ENCODE results near the gene MMP15.

MMP15 gene

DNA sequence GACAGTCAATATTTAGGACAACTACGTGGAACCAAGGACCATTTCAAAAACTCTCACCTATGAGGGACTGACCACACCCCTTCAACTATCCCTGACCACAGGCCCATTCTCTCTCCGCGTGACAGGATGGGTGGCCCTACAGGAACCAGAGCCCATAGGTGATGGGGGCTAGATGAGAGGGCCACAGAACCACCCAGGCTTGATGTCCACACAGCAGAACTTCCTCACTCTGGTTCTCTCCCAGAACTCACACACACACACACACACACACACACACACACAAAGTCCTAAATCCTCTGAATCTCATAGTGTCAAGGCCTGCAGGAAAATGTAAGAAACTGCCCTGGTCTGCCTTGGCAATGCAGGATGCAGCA, 26.6 kb upstream of the MMP15 start:
- peak overlapping the region in 1 of 2 experiments; percentile 98; a peak in 2 of 4 replicates for H3K4me3 ChIP-seq (ENCODE audit: low read depth in 1 of 2, low read length in 2 of 2)
- no peaks in the 10 kb centered on the region for H3K9me3 ChIP-seq (ENCODE audit: insufficient read depth, low read length, severe bottlenecking)
- peaks cover 22% of the 10 kb centered on the region for H3K79me2 ChIP-seq (ENCODE audit: insufficient read depth, low read length)
- peak overlapping the region; percentile 100 for H3K4me2 ChIP-seq (ENCODE audit: insufficient read depth, low read length)
- H3K36me3 ChIP-seq (ENCODE audit: insufficient read depth, low read length): peaks cover 57% of the 10 kb centered on the region
- ATAC-seq (ENCODE audit: insufficient read depth, low read depth) (no peak), DNase-seq (no peak)
- peaks cover 26% of the 10 kb centered on the region for H4K20me1 ChIP-seq (ENCODE audit: insufficient read depth, low read length)
- H3K27me3 ChIP-seq (ENCODE audit: insufficient read depth, low read length, poor library complexity): no peaks in the 10 kb centered on the region
- H3K9ac ChIP-seq (ENCODE audit: low read depth, low read length): peak overlapping the region; percentile 72
- no peak for TF ChIP-seq EZH2 (IDR thresholded peaks at IDR 0.05; ENCODE audit: borderline replicate concordance, low read depth, low read length, severe bottlenecking)
- TF ChIP-seq, protein P1, sequence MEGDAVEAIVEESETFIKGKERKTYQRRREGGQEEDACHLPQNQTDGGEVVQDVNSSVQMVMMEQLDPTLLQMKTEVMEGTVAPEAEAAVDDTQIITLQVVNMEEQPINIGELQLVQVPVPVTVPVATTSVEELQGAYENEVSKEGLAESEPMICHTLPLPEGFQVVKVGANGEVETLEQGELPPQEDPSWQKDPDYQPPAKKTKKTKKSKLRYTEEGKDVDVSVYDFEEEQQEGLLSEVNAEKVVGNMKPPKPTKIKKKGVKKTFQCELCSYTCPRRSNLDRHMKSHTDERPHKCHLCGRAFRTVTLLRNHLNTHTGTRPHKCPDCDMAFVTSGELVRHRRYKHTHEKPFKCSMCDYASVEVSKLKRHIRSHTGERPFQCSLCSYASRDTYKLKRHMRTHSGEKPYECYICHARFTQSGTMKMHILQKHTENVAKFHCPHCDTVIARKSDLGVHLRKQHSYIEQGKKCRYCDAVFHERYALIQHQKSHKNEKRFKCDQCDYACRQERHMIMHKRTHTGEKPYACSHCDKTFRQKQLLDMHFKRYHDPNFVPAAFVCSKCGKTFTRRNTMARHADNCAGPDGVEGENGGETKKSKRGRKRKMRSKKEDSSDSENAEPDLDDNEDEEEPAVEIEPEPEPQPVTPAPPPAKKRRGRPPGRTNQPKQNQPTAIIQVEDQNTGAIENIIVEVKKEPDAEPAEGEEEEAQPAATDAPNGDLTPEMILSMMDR (IDR thresholded peaks at IDR 0.05; ENCODE audit: borderline replicate concordance, extremely low read depth, low read length, poor library complexity, severe bottlenecking): no peak
- H3K27ac ChIP-seq (ENCODE audit: low read length): no peak overlapping the region
- peaks cover 34% of the 10 kb centered on the region for H3K4me1 ChIP-seq (ENCODE audit: insufficient read depth, low read length)
- H2AFZ ChIP-seq (ENCODE audit: low read depth, low read length): no peak overlapping the region

DNA sequence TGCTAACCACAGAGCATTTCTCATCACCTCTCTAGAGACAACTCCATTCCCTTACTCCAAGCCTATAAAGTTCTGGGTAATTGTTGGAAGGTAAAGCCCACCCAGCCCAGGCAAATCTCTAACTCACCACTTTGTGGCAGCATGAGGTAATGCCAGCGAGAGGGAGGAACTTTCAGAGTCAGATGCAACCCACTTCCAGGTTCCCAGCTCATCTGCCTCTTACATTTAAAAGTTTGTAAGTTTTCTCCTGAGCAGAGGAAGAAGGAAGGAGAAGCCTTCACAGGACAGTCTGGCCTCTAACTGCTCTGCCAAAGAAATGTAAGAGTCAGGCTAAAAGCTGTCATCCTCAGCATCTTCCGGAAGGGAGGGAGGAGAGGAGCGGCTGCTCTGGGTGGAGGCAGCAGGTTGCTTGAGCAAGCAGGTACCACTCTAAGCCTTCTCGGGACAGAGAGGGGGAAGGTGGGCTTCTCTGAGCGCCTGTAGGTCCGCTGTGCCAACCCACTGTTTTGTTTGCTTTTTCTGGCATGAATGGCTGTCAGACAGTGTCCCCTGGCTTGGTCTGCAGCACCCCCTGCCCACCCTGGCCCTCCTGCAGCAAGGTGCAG, 26.1 kb upstream of the MMP15 start:
- peaks cover 57% of the 10 kb centered on the region for H3K36me3 ChIP-seq (ENCODE audit: insufficient read depth, low read length)
- DNase-seq: peak; percentile 49

DNA sequence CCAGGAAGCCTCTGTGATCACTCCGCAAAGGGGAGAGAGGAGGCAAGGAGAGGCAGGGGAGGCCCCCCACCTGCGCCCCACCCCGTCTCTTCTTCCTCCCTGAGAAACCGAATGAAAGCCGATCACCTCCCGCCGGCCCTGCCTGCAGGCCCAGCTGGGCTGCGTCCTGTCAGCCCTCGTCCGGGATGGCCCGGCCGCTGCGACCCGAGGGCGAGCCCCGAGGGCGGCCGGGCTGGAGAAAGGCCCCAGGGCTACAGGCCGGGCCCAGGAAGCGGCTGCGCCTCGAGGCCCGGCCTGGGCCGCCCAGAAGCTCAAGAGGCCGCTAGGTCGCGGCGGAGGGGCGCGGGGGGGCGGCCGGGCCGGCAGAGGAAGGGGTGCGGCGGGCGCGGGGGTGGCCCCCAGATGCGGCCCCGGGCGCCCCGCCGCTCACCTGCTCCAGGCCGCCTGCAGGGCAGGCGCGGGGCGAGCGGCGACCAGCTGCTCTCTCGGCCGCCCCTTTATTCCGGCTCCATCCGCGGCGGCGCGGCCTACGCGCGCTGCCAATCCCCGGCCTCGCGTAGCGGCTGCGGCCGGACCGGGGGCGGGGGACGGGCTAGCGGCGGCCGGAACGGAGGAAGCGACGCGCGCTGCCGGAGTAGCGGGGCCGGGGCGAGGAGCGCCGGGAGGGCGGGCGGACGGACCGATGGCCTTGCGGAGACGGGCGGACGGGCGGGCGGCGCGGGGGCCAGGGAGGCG, 25.4 kb upstream of the MMP15 start, which contains the start of gene ZNF319:
ZNF319 (minus strand) TSS at position 702 of the 735 bp plus-strand sequence. CDS start 2,407 bp downstream, outside the sequence.
- Histone ChIP-seq H4K20me1 (ENCODE audit: insufficient read depth, low read length) (peaks cover 18% of the 10 kb centered on the region; the same call in 1 of the 2 replicates), H3K4me1 (ENCODE audit: insufficient read depth, low read length) (peaks cover 34% of the 10 kb centered on the region), H2AFZ (ENCODE audit: low read depth, low read length) (peak within 1 kb of the TSS; percentile 94), H3K4me2 (ENCODE audit: insufficient read depth, low read length) (peak within 1 kb of the TSS; percentile 100), H3K4me3 (ENCODE audit: low read depth in 1 of 2, low read length in 2 of 2) (peak within 1 kb of the TSS; percentile 85 to 98), H3K27ac (ENCODE audit: low read length) (peak within 1 kb of the TSS; percentile 86), H3K79me2 (ENCODE audit: insufficient read depth, low read length) (peaks cover 22% of the 10 kb centered on the region), H3K27me3 (ENCODE audit: insufficient read depth, low read length, poor library complexity) (no peaks in the 10 kb centered on the region), H3K36me3 (ENCODE audit: insufficient read depth, low read length) (peaks cover 56% of the 10 kb centered on the region), H3K9ac (ENCODE audit: low read depth, low read length) (peak within 1 kb of the TSS; percentile 72), H3K9me3 (ENCODE audit: insufficient read depth, low read length, severe bottlenecking) (no peaks in the 10 kb centered on the region)
- TF ChIP-seq, protein P1 (IDR thresholded peaks at IDR 0.05; ENCODE audit: borderline replicate concordance, extremely low read depth, low read length, poor library complexity, severe bottlenecking): no peak
- no peak for TF ChIP-seq EZH2 (IDR thresholded peaks at IDR 0.05; ENCODE audit: borderline replicate concordance, low read depth, low read length, severe bottlenecking)
- DNase-seq (peak; percentile 29), ATAC-seq (ENCODE audit: insufficient read depth, low read depth) (no peak)

More for the DNA sequence above, 26.1 kb upstream of the MMP15 start:
- Histone ChIP-seq H3K9me3 (ENCODE audit: insufficient read depth, low read length, severe bottlenecking) (no peaks in the 10 kb centered on the region), H3K27me3 (ENCODE audit: insufficient read depth, low read length, poor library complexity) (no peaks in the 10 kb centered on the region), H3K9ac (ENCODE audit: low read depth, low read length) (peak overlapping the region; percentile 72), H3K27ac (ENCODE audit: low read length) (peak overlapping the region; percentile 43; the same call in 1 of the 2 replicates), H3K4me3 (ENCODE audit: low read depth in 1 of 2, low read length in 2 of 2) (peak overlapping the region; percentile 33 to 98; a peak in 3 of 4 replicates), H3K4me1 (ENCODE audit: insufficient read depth, low read length) (peaks cover 34% of the 10 kb centered on the region), H3K4me2 (ENCODE audit: insufficient read depth, low read length) (peak overlapping the region; percentile 100), H2AFZ (ENCODE audit: low read depth, low read length) (peak overlapping the region; percentile 73), H3K79me2 (ENCODE audit: insufficient read depth, low read length) (peaks cover 22% of the 10 kb centered on the region), H4K20me1 (ENCODE audit: insufficient read depth, low read length) (peaks cover 21% of the 10 kb centered on the region; the same call in 1 of the 2 replicates)
- no peak for TF ChIP-seq EZH2 (IDR thresholded peaks at IDR 0.05; ENCODE audit: borderline replicate concordance, low read depth, low read length, severe bottlenecking)
- TF ChIP-seq, protein P1 (IDR thresholded peaks at IDR 0.05; ENCODE audit: borderline replicate concordance, extremely low read depth, low read length, poor library complexity, severe bottlenecking): peak; percentile 42
- peak; percentile 20 for ATAC-seq (ENCODE audit: insufficient read depth, low read depth)

Data from DND-41 (cell line).